ENCODE data around the gene AIF1L. TPM values are rescaled to one million over a fixed set of nuclear protein-coding genes. Genes with fewer than 3 reads are reported as not detected.

Gene AIF1L
- total RNA-seq, 1 donor from 2014 or later, result 16.3 TPM

GRCh38 chr9:131094015-131094414, 2.3 kb upstream of the AIF1L start:
- DNase-seq (ENCODE audit: low spot score), result no peak
- Mint-ChIP-seq H3K36me3 (ENCODE audit: low read depth, unreplicated experiment) (peaks cover 4% of the 10 kb centered on the region), H3K4me1 (ENCODE audit: unreplicated experiment) (peaks cover 11% of the 10 kb centered on the region), H3K27me3 (ENCODE audit: unreplicated experiment) (peaks cover 17% of the 10 kb centered on the region), H3K4me3 (ENCODE audit: unreplicated experiment) (no peak overlapping the region), H3K27ac (ENCODE audit: unreplicated experiment) (no peak overlapping the region), H3K9me3 (ENCODE audit: unreplicated experiment) (no peaks in the 10 kb centered on the region)
- no peak for TF ChIP-seq CTCF (IDR thresholded peaks at IDR 0.05; ENCODE audit: unreplicated experiment)

- no peak for DNase-seq (ENCODE audit: low spot score)
- no peaks in the 10 kb centered on the region for H3K9me3 Mint-ChIP-seq (ENCODE audit: unreplicated experiment)
- no peak overlapping the region for H3K27ac Mint-ChIP-seq (ENCODE audit: unreplicated experiment)
- peaks cover 17% of the 10 kb centered on the region for H3K27me3 Mint-ChIP-seq (ENCODE audit: unreplicated experiment)
- H3K36me3 Mint-ChIP-seq (ENCODE audit: low read depth, unreplicated experiment), result peaks cover 4% of the 10 kb centered on the region
- peaks cover 11% of the 10 kb centered on the region for H3K4me1 Mint-ChIP-seq (ENCODE audit: unreplicated experiment)
- TF ChIP-seq CTCF (IDR thresholded peaks at IDR 0.05; ENCODE audit: unreplicated experiment), result no peak
- H3K4me3 Mint-ChIP-seq (ENCODE audit: unreplicated experiment), result no peak overlapping the region
These were observed 1.7 kb upstream of the AIF1L start for GRCh38 chr9:131094622-131095021.

GRCh38 chr9:131095666-131096268, 564 bp upstream of the AIF1L start:
- peaks cover 4% of the 10 kb centered on the region for H3K36me3 Mint-ChIP-seq (ENCODE audit: low read depth, unreplicated experiment)
- peak overlapping the region; percentile 43 for H3K27ac Mint-ChIP-seq (ENCODE audit: unreplicated experiment)
- DNase-seq (ENCODE audit: low spot score), result no peak
- peaks cover 17% of the 10 kb centered on the region for H3K27me3 Mint-ChIP-seq (ENCODE audit: unreplicated experiment)
- H3K4me3 Mint-ChIP-seq (ENCODE audit: unreplicated experiment), result peak overlapping the region; percentile 83
- H3K9me3 Mint-ChIP-seq (ENCODE audit: unreplicated experiment), result no peaks in the 10 kb centered on the region
- H3K4me1 Mint-ChIP-seq (ENCODE audit: unreplicated experiment), result peaks cover 11% of the 10 kb centered on the region
- no peak for TF ChIP-seq CTCF (IDR thresholded peaks at IDR 0.05; ENCODE audit: unreplicated experiment)

GRCh38 chr9:131097126-131097947, 1.0 kb downstream of the AIF1L start:
- no peak for DNase-seq (ENCODE audit: low spot score)
- Mint-ChIP-seq H3K9me3 (ENCODE audit: unreplicated experiment) (no peaks in the 10 kb centered on the region), H3K4me3 (ENCODE audit: unreplicated experiment) (peak overlapping the region; percentile 92), H3K27me3 (ENCODE audit: unreplicated experiment) (peaks cover 16% of the 10 kb centered on the region), H3K27ac (ENCODE audit: unreplicated experiment) (peak overlapping the region; percentile 85), H3K36me3 (ENCODE audit: low read depth, unreplicated experiment) (peaks cover 4% of the 10 kb centered on the region), H3K4me1 (ENCODE audit: unreplicated experiment) (peaks cover 11% of the 10 kb centered on the region)
- TF ChIP-seq CTCF (IDR thresholded peaks at IDR 0.05; ENCODE audit: unreplicated experiment), result no peak

GRCh38 chr9:131097948-131098278, 1.6 kb downstream of the AIF1L start:
- Mint-ChIP-seq H3K4me1 (ENCODE audit: unreplicated experiment) (peaks cover 11% of the 10 kb centered on the region), H3K4me3 (ENCODE audit: unreplicated experiment) (no peak overlapping the region), H3K36me3 (ENCODE audit: low read depth, unreplicated experiment) (peaks cover 4% of the 10 kb centered on the region), H3K27me3 (ENCODE audit: unreplicated experiment) (peaks cover 16% of the 10 kb centered on the region), H3K27ac (ENCODE audit: unreplicated experiment) (no peak overlapping the region), H3K9me3 (ENCODE audit: unreplicated experiment) (no peaks in the 10 kb centered on the region)
- DNase-seq (ENCODE audit: low spot score), result no peak
- no peak for TF ChIP-seq CTCF (IDR thresholded peaks at IDR 0.05; ENCODE audit: unreplicated experiment)
